Hepatocyte (in vitro differentiated cells): Measurements from ENCODE around the gene R3HDM4. TPM values are rescaled to one million over a fixed set of nuclear protein-coding genes. Genes with fewer than 3 reads are reported as not detected.
"Not testable (repeated sequence)": the region's sequence is repeated elsewhere in the genome, so short reads cannot be mapped to it uniquely, and the experiment has no call there.

ENCODE experiments used
- DNase-seq: peaks from one replicate; pipeline ENCODE4 v3.0.0-alpha.2; 2016; ENCODE audit warnings: low spot score
- H2AFZ ChIP-seq: fragments of 200-600 bp; sonication (generic); 2 replicates; pipeline ENCODE4 v1.6.0; 2016; ENCODE audit warnings: antibody characterized with exemption, mild to moderate bottlenecking
- H3K27ac ChIP-seq: fragments of 200-600 bp; sonication (generic); 2 replicates; pipeline ENCODE4 v1.5.1; 2016; ENCODE audit warnings: mild to moderate bottlenecking
- H3K27me3 ChIP-seq: fragments of 200-600 bp; sonication (generic); 2 replicates; pipeline ENCODE4 v1.6.1; 2016
- H3K36me3 ChIP-seq: fragments of 200-600 bp; sonication (generic); replicated peaks from 2 replicates; pipeline ENCODE4 v1.5.1; 2016; ENCODE audit warnings: low read depth; ENCODE audit not compliant: insufficient read depth
- H3K4me1 ChIP-seq: fragments of 200-600 bp; sonication (generic); 2 replicates; pipeline ENCODE4 v1.5.1; 2016; ENCODE audit warnings: mild to moderate bottlenecking, moderate library complexity; ENCODE audit not compliant: insufficient read depth
- H3K4me2 ChIP-seq: fragments of 200-600 bp; sonication (generic); 2 replicates; pipeline ENCODE4 v1.6.0; 2016
- H3K4me3 ChIP-seq: fragments of 200-600 bp; sonication (generic); 2 replicates; pipeline ENCODE4 v1.5.1; 2016; ENCODE audit warnings: mild to moderate bottlenecking
- H3K79me2 ChIP-seq: fragments of 200-600 bp; sonication (generic); 2 replicates; pipeline ENCODE4 v1.6.0; 2017; ENCODE audit warnings: mild to moderate bottlenecking
- H3K9me2 ChIP-seq: fragments of 200-600 bp; sonication (generic); replicated peaks from 2 replicates; pipeline ENCODE4 v1.6.0; 2017; ENCODE audit warnings: mild to moderate bottlenecking; ENCODE audit not compliant: insufficient read depth
- H3K9me3 ChIP-seq: fragments of 200-600 bp; sonication (generic); 2 replicates; pipeline ENCODE4 v1.5.1; 2016; ENCODE audit warnings: low read depth, mild to moderate bottlenecking
- H4K20me1 ChIP-seq: fragments of 200-600 bp; sonication (generic); 2 replicates; pipeline ENCODE4 v1.6.0; 2016; ENCODE audit warnings: mild to moderate bottlenecking; ENCODE audit not compliant: insufficient read depth, poor library complexity, severe bottlenecking
- EZH2 ChIP-seq: fragments of 200-600 bp; sonication (generic); IDR thresholded peaks from 2 replicates; pipeline ENCODE4 v1.6.1; 2016; ENCODE audit warnings: antibody characterized with exemption, mild to moderate bottlenecking, borderline replicate concordance
- EZH2phosphoT487 ChIP-seq: fragments of 200-600 bp; sonication (generic); IDR thresholded peaks from one replicate; pipeline ENCODE4 v1.6.1; 2018; ENCODE audit warnings: antibody characterized with exemption, mild to moderate bottlenecking, low read depth, moderate library complexity; ENCODE audit not compliant: unreplicated experiment, severe bottlenecking
- WGBS: methylation state at CpG from one replicate; pipeline ENCODE4 v1.1.6; 2016; ENCODE audit warnings: low lambda C conversion rate; ENCODE audit errors: missing lambda C conversion rate; 5-methylcytosine and 5-hydroxymethylcytosine counted together
- polyA plus RNA-seq: library from polyadenylated mRNA; unstranded; fragments of >200 nt; fragmentation: Nextera tagmentation; extraction: Ambion mirVana; gene quantifications from 2 replicates; pipeline ENCODE4 v1.2.1, GENCODE V29; 2016
- total RNA-seq: library from RNA; depleted of rRNA; stranded (reverse); fragments of >200 nt; gene quantifications from 2 replicates; pipeline ENCODE4 v1.2.3, GENCODE V29; 2014
- TF ChIP-seq, protein P1 (sequence below): fragments of 200-600 bp; sonication (generic); IDR thresholded peaks from 2 replicates; pipeline ENCODE4 v1.5.1; 2016; ENCODE audit warnings: antibody characterized with exemption, mild to moderate bottlenecking; ENCODE audit not compliant: poor library complexity

R3HDM4 gene
- total and polyA plus RNA-seq, 2 experiments from 2014 or later = 44.1 to 86.6 TPM

DNA sequence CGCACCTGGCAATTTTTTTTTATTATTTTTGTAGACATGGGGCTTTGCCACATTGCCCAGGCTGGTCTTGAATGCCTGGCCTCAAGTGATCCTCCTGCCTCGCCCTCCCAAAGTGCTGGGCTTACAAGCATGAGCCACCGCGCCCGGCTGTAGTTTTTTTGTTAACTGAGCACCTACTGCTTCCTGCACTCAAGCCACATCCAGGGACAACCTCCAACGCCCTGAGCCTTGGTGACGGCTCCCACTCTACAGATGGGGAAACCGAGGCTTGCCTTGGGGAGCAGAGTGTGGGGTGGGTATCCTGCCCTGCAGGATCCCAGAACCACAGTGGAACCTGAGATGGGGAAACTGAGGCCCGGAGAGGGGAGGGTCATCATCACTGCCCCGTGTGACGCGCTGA is 57.9 kb downstream of the R3HDM4 start:
- Histone ChIP-seq H2AFZ (no peak overlapping the region), H3K9me2 (no peaks in the 10 kb centered on the region), H3K4me3 (no peak overlapping the region), H3K36me3 (no peaks in the 10 kb centered on the region), H3K4me1 (peaks cover 3% of the 10 kb centered on the region), H4K20me1 (no peaks in the 10 kb centered on the region), H3K79me2 (no peaks in the 10 kb centered on the region), H3K9me3 (no peaks in the 10 kb centered on the region), H3K27ac (no peak overlapping the region), H3K27me3 (no peaks in the 10 kb centered on the region), H3K4me2 (no peak overlapping the region)
- WGBS = 90% methylated on average over 12 of the region's 12 CpGs
- DNase-seq = no peak
- TF ChIP-seq, protein P1, sequence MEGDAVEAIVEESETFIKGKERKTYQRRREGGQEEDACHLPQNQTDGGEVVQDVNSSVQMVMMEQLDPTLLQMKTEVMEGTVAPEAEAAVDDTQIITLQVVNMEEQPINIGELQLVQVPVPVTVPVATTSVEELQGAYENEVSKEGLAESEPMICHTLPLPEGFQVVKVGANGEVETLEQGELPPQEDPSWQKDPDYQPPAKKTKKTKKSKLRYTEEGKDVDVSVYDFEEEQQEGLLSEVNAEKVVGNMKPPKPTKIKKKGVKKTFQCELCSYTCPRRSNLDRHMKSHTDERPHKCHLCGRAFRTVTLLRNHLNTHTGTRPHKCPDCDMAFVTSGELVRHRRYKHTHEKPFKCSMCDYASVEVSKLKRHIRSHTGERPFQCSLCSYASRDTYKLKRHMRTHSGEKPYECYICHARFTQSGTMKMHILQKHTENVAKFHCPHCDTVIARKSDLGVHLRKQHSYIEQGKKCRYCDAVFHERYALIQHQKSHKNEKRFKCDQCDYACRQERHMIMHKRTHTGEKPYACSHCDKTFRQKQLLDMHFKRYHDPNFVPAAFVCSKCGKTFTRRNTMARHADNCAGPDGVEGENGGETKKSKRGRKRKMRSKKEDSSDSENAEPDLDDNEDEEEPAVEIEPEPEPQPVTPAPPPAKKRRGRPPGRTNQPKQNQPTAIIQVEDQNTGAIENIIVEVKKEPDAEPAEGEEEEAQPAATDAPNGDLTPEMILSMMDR = no peak
- TF ChIP-seq EZH2 = no peak
- TF ChIP-seq EZH2phosphoT487 = no peak

DNA sequence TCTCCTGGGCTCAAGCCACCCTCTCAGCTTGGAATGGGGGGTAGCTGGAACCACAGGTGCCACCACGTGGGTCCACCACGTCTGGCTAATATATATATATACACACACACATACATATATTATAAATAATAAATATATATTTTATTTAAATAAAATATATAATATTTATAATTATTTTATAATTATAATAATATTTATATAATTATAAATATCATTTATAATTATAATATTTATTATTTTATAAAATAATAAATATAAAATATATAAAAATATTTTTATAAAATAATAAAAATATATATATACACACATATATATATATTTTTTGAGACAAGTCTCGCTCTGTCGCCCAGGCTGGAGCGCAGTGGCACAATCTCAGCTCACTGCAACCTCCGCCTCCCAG is 58.5 kb downstream of the R3HDM4 start:
- Histone ChIP-seq H3K4me3 (no peak overlapping the region), H3K36me3 (no peaks in the 10 kb centered on the region), H3K4me1 (no peaks in the 10 kb centered on the region), H3K9me3 (no peaks in the 10 kb centered on the region), H3K27ac (no peak overlapping the region), H4K20me1 (no peaks in the 10 kb centered on the region), H3K27me3 (no peaks in the 10 kb centered on the region), H3K9me2 (no peaks in the 10 kb centered on the region), H2AFZ (no peak overlapping the region), H3K4me2 (no peak overlapping the region), H3K79me2 (no peaks in the 10 kb centered on the region)
- 81% methylated on average over 6 of the region's 6 CpGs for WGBS
- no peak for DNase-seq
- no peak for TF ChIP-seq EZH2phosphoT487
- TF ChIP-seq, protein P1 = no peak
- TF ChIP-seq EZH2 = no peak

DNA sequence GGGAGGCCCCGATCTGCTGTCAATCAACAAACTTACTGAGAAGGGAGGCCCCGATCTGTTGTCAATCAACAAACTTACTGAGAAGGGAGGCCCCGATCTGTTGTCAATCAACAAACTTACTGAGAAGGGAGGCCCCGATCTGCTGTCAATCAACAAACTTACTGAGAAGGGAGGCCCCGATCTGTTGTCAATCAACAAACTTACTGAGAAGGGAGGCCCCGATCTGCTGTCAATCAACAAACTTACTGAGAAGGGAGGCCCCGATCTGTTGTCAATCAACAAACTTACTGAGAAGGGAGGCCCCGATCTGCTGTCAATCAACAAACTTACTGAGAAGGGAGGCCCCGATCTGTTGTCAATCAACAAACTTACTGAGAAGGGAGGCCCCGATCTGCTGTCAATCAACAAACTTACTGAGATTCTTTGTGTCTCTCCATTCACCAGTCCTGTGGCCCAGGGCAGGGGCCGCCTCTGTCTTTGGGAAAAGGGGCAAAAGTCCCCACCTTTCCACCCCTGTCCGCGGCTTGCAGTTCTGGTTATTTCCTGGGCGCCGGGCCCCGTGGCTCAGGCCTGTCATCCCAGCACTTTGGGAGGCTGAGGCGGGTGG is 59.3 kb downstream of the R3HDM4 start:
- not testable (repeated sequence) for H3K4me1 ChIP-seq, H2AFZ ChIP-seq, H3K36me3 ChIP-seq, H3K79me2 ChIP-seq, H3K27me3 ChIP-seq, H3K9me3 ChIP-seq, H3K9me2 ChIP-seq, H3K27ac ChIP-seq, H3K4me2 ChIP-seq, H3K4me3 ChIP-seq, DNase-seq, H4K20me1 ChIP-seq
- WGBS = 86% methylated on average over 9 of the region's 17 CpGs

DNA sequence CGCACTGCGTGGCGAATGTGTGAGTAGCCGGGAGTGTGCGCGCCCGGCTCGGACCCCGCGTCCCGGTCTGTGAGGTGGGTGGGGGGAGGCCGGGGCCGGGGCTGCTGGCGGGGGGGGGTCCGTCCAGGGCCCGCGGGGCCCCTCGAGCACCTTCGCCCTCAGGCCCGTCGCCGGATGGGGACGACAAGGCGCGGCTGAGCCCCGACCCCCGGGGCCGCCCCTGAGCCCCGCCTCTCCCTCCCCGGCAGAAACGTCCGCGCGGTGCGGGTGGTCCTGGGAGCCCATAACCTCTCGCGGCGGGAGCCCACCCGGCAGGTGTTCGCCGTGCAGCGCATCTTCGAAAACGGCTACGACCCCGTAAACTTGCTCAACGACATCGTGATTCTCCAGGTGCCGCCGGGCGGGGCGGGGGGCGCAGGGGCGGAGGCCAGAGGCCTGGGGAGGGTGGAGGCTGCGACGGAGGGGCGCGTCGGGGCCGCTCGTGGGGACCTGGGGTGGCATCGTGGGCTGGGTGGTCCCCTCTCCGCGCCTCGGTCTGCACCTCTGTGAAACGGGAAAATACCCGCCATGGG is 59.9 kb downstream of the R3HDM4 start:
- TF ChIP-seq EZH2phosphoT487 = no peak
- no peak for TF ChIP-seq EZH2
- TF ChIP-seq, protein P1 = no peak
- H4K20me1 ChIP-seq = no peaks in the 10 kb centered on the region
- H2AFZ ChIP-seq = no peak overlapping the region
- H3K79me2 ChIP-seq = no peaks in the 10 kb centered on the region
- no peaks in the 10 kb centered on the region for H3K36me3 ChIP-seq
- H3K27me3 ChIP-seq = no peaks in the 10 kb centered on the region
- no peaks in the 10 kb centered on the region for H3K9me3 ChIP-seq
- no peaks in the 10 kb centered on the region for H3K9me2 ChIP-seq
- no peak overlapping the region for H3K4me3 ChIP-seq
- H3K4me2 ChIP-seq = no peak overlapping the region
- DNase-seq = no peak
- WGBS = 95% methylated on average over 23 of the region's 67 CpGs
- no peak overlapping the region for H3K27ac ChIP-seq
- no peaks in the 10 kb centered on the region for H3K4me1 ChIP-seq
